ENCODE results near the gene GOLGA6L24. TPM values are rescaled to one million over a fixed set of nuclear protein-coding genes. Genes with fewer than 3 reads are reported as not detected.

Gene GOLGA6L24
- not detected in 5 replicates for total RNA-seq (2022; extraction: Qiagen RNA extraction)

DNA sequence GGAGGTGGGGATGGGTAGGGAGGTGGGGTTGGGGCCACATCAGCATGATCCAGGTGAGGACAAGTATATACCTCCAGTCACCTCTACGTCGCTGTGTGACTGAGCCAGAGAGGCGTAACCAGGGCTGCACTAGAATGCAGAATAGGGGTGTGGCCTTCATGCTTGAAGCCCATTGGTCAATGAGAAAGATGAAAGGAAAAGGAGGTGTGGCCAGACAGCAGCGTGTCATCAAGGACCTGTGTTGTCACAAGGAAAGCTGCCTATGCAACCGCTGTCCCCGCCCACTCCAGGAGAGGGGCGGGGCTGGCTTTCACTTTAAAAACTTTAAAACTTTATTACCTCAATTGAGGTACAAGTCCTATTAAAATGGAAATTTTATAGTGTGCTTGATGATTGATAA lies at the start of gene GOLGA6L24:
Gene GOLGA6L24, minus strand, starts transcription at position 101 of the 400 bp plus-strand sequence. Its CDS starts 61 bp downstream, at position 40.

DNA sequence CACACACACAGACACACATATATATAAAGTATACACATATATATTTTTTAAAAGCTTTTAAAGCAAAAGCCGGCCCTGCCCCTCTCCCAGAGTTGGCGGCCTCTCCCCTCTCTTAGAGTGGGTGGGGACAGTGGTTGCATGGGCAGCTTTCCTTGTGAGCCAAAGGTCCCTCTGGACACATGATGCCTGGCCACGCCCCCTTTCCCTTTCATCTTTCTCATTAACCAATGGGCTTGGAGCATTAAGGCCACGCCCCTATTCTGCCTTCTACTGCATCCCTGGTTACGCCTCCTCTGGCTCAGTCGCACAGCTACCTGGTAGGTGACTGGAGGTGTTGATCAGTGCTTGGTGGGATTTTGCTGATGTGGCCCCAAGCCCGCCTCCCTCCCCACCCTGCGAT lies 20.5 kb upstream of the GOLGA6L24 start, which contains the start of gene GOLGA8F:
Gene GOLGA8F, plus strand, starts transcription at position 301 of the 400 bp plus-strand sequence. Its CDS starts 98 bp downstream, at position 399.

DNA sequence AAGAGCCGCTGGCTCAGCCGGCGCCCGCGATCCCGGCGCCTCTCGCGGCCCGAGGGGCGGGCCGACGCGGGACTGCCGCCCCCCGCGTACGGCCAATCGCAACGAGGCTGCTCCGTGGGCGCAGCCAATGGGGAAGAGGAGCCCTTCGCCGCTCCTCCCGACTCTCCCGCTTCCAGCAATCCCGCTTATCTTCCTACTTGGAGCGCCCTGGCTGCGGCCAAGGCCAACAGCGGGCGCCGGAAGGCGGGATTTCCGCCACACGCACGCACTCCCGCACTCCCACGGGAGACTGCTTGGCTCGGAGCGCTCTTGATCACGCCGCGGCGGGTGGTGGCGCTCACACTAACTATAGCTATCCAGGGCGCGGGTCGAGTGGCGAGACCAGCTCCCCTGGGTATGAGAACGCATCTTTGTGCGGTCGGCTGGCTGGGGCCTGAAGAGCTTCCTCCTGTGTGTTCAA lies 35.7 kb downstream of the GOLGA6L24 start, which contains the start of gene HERC2:
Gene HERC2, minus strand, starts transcription at position 51 of the 460 bp plus-strand sequence. CDS start 746 bp downstream, outside the sequence.

Other genes with a start within 250 kb of the GOLGA6L24 start
- gene HERC2, start 35.9 kb downstream of the GOLGA6L24 start, total RNA-seq (2022; extraction: Qiagen RNA extraction), result 43.0 to 48.4 TPM (median 47.2 TPM) in 5 replicates
- gene GOLGA8F, start 20.6 kb upstream of the GOLGA6L24 start, total RNA-seq (2022; extraction: Qiagen RNA extraction), result not detected in 5 replicates
- not detected in 5 replicates for gene GOLGA8G, start 174.9 kb upstream of the GOLGA6L24 start, total RNA-seq (2022; extraction: Qiagen RNA extraction)
- gene GOLGA6L25, start 195.5 kb upstream of the GOLGA6L24 start, total RNA-seq (2022; extraction: Qiagen RNA extraction), result not detected in 5 replicates